ENCODE results near the gene ADPGK.
"Not testable (repeated sequence)": the region's sequence is repeated elsewhere in the genome, so short reads cannot be mapped to it uniquely, and the experiment has no call there.

Gene ADPGK

DNA sequence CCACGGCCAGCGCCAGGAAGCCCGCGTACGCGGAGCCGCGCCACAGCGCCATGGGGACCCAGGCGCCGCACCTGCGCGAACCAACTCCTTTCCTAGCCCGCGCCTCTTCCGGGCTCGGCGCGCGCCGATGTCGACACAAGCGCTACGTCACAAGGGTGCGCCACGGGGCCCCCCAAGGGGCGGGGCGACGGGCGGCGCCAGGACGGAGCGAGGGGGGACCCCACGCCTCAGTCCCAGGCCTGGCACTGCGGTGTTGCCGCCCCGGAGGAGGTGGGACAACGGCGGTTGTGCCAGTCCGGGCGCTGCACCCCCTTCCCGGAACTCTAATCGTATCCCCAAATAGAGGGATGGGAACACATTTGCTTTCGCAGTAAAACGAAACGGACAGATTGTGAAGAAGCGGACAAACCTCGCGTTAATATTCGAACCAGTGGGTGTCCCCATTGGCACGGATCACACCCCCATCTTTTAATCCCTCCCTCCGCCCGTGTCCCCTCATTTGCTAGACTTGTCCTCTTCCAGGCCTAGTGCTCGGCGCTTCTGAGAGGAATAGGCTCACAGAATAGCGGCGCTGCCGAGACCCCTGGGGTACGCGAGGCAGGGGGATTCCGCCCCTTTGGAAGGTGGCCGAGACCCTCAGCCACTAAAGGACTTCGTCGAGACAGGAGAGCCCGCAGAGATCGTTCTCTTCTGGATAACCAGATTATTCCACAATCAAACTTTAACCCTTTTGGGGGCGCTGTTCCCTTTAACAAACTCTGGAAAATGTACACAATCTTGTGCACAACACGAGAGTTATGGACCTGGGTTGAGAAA, at the start of gene ADPGK:
Gene ADPGK, minus strand, starts transcription at position 119 of the 816 bp plus-strand sequence. Its CDS starts 67 bp downstream, at position 52.
- peak; percentile 92 to 96 for DNase-seq (ENCODE audit: low read depth in 1 of 2, low spot score in 1 of 2)

DNA sequence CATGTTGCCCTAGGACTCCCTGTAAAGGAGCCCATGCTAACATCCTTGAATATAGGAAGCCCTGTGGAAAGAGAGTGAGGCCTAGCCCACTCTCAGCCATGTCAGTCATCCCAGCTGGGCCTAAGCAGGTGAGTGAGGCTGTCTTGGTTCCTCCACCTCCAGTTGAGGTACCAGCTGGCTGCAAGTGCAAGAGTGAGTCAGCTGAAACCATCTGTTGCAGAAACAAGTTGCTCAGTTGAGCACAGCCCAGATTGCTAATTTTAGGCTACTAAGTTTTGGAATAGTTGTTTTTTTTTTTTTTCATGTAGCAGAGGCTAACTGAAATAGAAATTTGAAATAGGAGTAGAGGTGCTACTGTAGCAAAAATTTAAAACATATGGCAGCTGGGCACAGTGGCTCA, 43.7 kb upstream of the ADPGK start:
- DNase-seq (ENCODE audit: low read depth in 1 of 2, low spot score in 1 of 2) = no peak

DNA sequence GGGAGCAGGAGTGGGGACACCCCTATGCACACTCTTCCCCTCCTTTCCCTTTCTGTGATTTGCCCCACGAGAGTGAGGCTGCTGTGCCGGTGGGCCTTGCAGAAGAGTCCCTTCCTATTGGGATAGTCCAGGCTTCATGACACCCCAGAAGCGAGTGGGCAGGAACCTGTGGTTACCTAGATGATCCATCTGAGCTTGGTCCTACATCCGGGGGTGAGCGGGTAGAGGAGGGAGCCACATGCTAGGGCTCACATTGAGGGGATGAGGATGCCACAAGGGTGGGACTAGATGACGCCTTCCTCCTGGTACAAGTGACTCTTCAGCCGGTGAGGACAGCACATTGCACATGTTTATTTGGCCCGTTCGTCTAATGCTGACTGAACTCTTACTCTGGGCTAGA, 43.1 kb upstream of the ADPGK start:
- no peak for DNase-seq (ENCODE audit: low read depth in 1 of 2, low spot score in 1 of 2)

DNA sequence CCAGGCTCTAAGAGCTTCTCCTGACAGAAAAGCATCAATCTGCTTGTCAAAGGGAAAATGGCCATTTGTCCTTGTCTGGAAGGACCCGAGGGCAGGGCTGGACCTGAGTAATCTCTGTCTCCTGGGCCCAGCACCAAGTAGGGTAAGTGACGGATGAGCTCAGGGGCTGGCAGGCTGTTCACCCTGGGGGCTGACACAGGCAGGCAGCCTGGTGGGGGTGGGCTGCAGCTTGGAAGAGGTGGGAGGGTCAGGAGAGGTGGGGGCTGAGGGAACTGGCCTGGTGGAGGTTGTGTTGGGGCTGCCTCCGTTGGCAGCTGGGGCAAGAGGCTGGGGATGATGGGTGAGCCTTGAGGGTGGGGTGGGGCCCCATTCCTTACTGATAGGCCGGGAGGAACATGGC, 42.3 kb upstream of the ADPGK start:
- no peak for DNase-seq (ENCODE audit: low read depth in 1 of 2, low spot score in 1 of 2)

DNA sequence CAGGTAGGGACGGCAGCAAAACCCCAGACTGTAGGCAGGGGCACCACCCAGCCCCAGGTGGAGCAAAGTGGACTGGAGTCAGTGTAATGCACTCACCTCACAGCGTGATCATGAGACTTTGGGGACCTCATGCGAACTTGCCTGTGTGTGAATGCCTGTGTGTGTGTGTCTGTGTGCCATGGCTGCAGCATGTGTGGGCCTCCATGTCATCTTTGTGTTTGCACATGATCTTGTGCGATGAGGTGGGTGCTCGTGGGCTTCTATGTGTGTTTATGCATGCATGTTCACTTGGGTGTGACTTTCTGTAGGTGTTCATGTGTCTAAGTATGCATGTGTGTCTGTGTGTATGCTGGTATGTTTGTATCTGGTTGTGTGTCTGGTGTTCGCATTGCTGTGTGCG, 41.2 kb upstream of the ADPGK start:
- DNase-seq (ENCODE audit: low read depth in 1 of 2, low spot score in 1 of 2) = no peak

DNA sequence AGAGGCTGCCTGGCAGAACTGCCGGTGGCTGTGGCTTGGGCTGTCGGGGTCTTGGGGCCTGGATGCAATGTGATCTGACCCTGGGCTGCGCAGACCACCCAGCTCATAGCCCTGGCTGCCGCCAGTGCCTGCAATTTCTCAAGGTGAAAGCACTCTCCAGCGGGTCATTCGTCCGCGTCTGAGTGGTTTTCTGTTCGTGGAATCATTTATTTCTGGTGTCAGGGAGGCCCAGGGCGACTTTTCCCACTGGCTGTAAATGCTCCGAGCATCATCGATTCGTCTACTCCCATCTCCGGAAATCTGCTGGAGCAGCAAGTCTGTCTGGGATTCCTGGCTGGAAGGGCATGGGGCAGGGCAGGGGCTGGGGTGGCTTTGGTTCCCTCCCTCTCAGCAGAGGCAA, 40.6 kb upstream of the ADPGK start:
- DNase-seq (ENCODE audit: low read depth in 1 of 2, low spot score in 1 of 2) = no peak

DNA sequence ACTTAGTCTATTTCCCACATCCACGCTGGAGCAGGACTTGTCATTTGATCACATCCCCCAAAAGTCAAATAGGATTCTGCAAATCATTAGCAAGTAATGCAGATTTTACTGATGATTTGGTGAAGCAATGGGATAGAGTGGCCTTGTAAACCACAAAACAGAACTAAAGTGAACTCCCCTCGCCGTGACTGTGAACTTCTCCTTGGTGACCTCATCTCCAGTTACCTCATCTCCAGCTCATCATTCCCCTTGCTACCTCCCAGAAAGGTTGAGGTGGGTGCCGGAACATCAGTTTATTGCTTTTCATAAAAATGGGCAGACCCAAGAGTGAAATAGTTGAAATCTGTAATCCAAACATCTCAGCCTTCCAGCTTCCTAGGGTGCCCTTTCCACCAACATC, 36.7 kb upstream of the ADPGK start:
- no peak for DNase-seq (ENCODE audit: low read depth in 1 of 2, low spot score in 1 of 2)

DNA sequence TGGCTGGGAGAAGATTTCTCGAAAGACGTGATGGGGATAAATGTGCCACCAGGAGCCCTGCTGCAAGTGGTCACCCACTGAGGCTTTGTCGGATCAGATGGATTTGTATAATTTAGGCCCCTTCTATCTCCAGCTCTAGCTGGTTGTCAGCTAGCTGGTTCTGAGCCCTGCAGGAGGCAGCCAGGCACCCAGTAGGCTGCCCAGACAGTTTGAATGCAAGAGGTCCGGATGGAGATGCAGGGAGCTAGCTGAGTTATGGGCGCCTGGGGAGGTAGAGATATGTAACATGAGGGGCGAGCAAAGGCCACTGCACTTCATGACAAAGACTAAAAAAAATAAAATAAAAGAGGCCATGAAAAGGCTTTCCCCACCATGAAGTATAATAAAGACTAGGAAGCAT, 35.1 kb upstream of the ADPGK start:
- DNase-seq (ENCODE audit: low read depth in 1 of 2, low spot score in 1 of 2) = no peak

DNA sequence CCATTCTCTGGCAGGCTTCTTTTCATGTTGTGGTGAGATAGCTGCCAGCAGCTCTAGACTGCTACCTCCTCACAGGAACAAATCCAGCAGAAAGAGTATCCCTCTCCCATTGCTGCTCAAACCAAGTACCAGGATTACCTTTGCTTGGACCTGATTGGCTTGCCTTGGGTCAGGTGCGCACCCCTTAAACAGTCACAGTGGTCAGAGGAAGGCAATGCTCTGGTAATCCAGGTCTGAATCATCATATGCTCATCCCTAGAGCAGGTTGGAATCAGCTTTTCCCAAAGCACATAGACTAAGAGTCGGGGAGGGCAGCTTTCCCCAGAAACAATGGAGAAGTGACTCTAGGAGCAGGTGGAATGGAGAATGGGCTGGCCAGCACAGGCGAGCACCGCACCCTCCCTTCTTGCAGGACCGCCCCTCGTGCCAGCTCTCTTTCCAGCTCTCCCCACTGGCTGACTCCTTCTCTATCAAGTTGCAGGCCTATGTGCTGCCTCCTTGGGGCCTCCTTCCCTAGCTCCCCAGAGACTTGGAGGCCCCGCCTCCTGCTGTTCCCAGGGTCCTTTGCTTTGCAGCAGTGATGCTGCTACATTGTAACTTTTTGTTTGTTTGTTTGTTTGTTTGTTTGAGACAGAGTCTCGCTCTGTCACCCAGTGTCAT, 29.9 kb upstream of the ADPGK start:
- DNase-seq (ENCODE audit: low read depth in 1 of 2, low spot score in 1 of 2) = no peak

DNA sequence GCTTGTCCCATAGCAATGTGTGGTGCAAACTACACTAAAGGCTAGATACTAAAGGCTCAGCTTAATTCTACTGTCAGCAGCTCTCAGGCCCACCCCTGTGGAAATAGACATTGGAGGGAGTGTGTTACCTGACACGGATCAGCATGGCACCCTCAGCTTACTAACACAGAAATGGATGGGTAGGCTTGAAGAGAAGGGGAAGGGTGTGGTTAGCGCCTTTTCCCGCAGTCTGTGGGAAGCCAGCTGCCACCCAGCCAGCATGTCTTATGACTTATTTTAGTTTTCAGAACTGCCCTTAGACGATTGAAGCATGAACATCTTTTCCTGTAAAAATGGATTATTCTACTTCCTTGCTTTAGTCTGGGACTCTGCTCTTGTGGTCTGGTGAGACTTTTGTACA, 25.8 kb upstream of the ADPGK start:
- DNase-seq (ENCODE audit: low read depth in 1 of 2, low spot score in 1 of 2) = no peak

DNA sequence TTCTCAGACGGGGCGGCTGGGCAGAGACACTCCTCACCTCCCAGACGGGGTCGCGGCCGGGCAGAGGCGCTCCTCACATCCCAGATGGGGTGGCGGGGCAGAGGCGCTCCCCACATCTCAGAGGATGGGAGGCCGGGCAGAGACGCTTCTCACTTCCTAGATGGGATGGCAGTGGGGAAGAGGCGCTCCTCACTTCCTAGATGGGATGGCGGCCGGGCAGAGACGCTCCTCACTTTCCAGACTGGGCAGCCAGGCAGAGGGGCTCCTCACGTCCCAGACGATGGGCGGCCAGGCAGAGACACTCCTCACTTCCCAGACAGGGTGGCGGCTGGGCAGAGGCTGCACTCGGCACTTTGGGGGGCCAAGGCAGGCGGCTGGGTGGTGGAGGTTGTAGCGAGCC, 23.8 kb upstream of the ADPGK start:
- not testable (repeated sequence) for DNase-seq (ENCODE audit: low read depth in 1 of 2, low spot score in 1 of 2)

DNA sequence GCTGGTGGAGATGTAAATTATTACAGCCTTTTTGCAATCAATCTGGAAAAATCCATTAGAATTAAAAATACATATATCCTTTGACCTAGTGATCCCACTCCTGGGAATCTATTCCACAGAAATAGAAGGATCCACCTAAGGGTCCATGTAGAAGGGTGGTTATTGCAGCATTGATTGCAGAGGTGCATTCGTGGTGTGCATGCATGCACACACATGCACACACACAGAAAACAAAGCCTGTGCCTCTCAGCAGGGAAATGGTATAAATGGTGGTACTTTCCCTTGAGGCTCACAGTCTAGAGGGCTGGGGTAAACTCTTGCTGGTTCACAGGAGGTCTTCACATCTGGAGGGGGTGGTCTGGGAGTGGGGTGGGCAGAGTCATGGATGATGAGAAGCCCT, 19.4 kb upstream of the ADPGK start:
- DNase-seq (ENCODE audit: low read depth in 1 of 2, low spot score in 1 of 2) = no peak

DNA sequence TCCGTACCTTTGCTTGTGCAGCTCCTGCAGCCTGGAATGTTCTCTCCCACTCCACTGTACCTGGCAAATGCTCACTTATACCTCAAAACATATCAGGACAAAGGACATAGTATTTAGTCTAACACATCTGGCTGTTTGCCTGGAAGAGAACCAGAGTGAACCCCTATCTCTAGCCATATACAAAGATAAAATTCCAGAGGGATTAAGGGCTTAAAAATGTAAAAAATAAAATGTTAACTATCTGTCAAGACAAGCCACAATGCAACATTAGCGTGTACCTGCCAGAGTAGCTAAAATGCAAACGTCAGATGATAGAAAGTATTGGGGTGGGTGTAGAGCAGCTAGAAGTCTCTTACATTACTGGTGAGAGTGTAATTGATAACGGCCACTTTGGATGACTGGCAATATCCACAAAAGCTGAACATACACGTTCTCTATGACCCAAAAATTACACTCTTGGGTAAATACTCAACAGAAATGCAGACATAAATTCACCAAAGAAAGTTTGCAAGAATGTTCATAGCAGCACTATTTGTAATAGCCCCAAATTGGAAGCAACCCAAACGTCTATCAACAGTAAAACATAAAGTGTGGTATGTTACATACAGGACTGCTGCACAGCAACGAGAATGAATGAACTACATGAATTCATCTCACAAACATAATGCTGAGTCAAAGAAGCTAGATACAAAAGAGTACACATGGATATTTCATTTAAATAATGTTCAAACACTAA, 18.2 kb upstream of the ADPGK start:
- DNase-seq (ENCODE audit: low read depth in 1 of 2, low spot score in 1 of 2) = no peak

DNA sequence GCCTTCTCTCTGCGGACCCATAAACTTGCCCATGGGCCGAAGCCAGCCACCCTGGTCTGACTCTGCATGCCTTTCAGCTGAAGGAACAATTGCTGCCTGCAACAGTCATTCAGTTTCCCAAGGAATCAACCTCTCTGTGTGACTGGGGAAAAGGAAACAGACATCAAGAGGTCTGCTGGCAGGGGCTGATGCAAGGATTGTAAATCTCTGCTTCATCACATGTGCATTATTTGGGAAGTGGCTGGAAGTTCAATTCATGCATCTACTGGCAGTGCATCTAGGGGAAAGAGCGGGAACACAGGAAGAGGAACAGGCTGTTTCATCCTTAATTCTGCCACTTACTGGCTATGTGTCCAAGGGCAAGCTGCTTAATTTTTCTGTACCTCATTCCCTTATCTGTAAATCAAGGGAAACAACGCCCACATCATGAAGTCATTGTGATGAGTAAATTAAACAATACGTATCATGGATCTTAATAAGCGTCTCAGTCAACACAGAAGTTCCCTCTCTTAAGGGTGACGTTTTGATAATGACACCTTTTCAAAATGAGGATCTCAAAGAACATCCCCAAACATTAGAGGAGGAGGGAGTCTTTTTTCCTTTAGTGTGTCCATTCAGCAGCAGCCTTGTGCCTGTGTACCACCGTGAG, 17.4 kb upstream of the ADPGK start:
- DNase-seq (ENCODE audit: low read depth in 1 of 2, low spot score in 1 of 2) = no peak

DNA sequence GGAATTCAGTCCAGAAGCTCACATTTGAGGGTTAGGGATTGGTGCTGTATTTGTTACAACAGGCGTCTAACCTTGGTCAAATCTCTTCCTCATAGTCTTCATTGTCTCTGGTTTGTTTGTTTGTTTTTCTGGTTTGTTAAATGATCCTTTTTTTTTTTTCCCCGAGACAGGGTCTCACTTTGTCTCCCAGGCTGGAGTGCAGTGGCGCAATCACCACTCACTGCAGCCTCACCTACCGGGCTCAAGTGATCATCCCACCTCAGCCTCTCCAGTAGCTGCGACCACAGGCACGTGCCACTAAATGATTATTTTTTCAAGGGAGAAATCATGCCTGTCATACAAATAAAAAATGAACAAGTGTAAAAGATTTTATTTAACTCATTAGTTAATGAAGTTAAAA, 14.3 kb upstream of the ADPGK start:
- DNase-seq (ENCODE audit: low read depth in 1 of 2, low spot score in 1 of 2) = no peak

DNA sequence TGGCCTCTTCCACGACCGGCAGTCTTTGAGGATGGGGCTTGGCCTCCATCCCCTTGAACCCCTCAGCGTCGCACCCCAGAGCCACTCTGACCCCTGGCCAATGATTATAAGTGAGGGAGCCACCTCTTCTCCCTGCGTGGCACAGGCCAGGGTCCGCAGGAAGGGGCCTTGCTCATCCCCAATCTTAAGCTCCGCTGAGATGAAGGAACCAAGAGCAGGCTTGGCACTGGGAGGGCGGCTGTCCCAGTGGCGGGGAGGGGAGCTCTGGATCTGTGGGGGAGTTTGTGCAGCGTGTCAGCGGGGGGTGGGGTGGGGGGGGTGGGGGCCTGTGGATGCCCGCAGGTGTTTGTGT, 13.8 kb upstream of the ADPGK start:
- DNase-seq (ENCODE audit: low read depth in 1 of 2, low spot score in 1 of 2) = no peak

DNA sequence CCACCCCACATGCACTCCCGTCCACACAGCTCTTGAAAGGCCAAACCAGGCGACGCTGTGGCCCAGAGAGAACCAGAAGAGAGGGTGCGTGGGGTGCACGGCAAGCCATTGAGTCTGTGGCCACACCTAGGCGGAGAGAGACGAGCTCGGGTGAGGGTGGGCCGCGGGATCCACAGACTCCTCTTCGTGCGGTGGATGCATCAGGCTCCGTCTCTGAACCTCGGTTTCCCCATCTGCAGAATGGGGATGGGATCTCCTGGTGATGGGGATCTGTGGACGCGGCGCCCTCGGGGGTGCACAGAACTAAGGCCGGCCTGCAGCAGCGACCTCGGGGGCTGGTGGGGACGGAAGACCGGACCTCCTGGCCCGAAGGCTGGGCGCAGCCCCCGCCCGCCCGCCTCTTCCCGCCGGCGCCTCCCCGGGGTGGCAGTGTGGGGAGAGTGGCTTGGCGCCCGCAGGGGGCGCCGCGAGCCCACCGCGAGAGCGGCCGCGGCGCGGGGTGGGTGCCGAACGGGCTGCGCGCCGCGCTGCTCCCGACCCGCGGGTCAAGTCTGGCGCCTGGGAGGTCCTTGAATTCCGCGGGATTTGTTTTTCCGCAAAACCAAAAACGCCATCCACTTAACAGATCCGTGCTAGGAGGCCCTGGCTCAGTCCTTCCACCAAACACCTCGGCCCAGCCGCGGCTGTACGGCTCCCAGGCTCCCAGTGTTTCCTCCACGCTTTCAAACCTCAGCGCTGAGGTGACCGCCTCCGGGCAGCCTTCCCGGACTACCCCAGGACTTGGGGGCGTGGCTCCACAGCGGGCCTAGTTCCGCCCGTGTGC, 13.2 kb upstream of the ADPGK start:
- peak in 1 of 2 donors; percentile 9 for DNase-seq (ENCODE audit: low read depth in 1 of 2, low spot score in 1 of 2)

DNA sequence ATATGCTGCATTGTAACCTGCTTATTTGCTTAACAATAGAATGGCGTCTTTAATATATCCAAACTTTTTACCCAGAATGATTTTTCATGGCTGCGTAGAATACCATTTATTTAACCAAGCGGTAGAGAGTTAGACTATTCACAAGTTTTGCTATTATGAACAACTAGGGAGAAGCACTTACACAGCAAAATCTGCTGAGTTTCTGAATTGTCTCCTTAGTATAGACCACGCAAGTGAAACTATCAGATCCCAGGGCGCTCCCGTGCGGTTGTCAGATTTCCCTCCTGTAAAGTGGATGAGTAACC, 12.6 kb upstream of the ADPGK start:
- no peak for DNase-seq (ENCODE audit: low read depth in 1 of 2, low spot score in 1 of 2)

DNA sequence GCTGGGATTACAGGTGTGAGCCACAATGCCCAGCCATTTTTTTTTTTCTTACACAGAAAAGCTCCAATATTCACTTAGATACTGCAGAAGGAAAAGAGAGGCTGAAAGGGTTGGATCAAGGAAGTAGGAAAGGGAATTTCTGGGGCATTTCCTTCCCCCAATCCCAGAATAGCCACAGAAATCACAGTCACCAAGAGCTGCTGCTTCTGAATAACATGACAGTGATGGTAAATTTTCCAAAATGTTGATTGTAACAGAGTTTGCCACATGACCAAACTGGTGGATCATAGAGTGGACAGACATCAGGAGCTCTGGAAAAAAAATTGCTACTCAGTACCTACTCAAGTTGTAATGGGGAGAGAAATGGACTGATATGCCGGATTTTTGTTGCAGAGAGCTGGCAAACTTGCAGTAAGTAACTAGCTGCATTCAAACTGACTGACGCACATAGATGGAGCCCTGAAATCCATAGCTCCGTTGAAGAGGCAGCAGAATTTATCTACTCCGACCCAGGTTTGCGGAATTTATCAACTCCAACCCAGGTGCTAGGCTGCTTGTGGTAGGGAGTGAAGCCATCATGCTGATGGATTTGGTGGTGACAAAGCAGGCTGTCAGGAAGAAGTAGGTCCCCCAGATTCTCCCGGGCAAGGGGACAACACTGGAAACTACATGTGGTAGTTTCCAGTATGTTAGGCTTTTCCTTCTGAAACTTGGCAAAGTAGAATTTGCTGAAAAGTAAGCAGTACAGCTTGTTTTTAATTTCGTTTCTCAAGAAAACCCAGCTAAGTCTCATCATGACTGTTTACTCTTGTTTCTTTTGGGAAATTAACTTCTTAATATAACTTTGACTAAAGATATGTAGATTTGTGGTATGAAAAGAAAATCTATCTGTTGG, 10.5 kb upstream of the ADPGK start:
- DNase-seq (ENCODE audit: low read depth in 1 of 2, low spot score in 1 of 2) = no peak

DNA sequence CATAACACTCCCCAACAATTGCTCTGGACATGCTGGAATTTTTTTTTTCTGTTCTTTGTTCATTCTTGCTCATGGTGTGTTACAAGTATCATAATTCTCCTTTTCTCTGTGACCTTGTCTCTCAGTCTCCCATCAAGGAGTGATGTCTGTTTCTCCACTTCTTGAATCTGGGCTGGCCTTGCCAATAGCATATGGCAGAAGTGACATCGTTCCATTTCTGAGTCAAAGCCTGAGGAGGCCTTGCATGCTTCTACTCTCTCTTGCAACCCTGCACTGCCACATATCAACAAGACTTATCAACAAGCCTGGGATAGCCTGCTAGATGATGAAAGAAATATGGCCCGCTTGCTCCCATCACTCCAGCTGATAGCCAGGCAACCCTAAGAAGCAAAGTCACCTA, 8.9 kb upstream of the ADPGK start:
- DNase-seq (ENCODE audit: low read depth in 1 of 2, low spot score in 1 of 2) = no peak
